ENCODE results near the gene C1orf21. TPM values are rescaled to one million over a fixed set of nuclear protein-coding genes. Genes with fewer than 3 reads are reported as not detected.

C1orf21 gene
- polyA plus RNA-seq, 3 donors, result 0.23 to 1.1 (median 0.28) TPM

- no peaks in the 10 kb centered on the region for H3K36me3 Mint-ChIP-seq
- no peak overlapping the region for H3K4me3 Mint-ChIP-seq
- peaks cover 15% of the 10 kb centered on the region for H3K4me1 Mint-ChIP-seq
- no peaks in the 10 kb centered on the region for H3K9me3 ChIP-seq (replicated peaks in 1 of 2; ENCODE audit: control insufficient read depth in 1 of 2, insufficient read depth in 1 of 2, low read length in 2 of 2)
- no peak for TF ChIP-seq CTCF (IDR thresholded peaks at IDR 0.05)
- H3K4me1 ChIP-seq (ENCODE audit: control insufficient read depth in 1 of 2, insufficient read depth in 2 of 2, low read length in 2 of 2), result peaks cover 0 to 5% of the 10 kb centered on the region in 2 donors
- H2AFZ ChIP-seq (ENCODE audit: insufficient read depth, low read depth, low read length, poor library complexity, severe bottlenecking), result no peak overlapping the region
- H4K20me1 ChIP-seq (ENCODE audit: insufficient read depth, low read length), result no peaks in the 10 kb centered on the region
- no peak overlapping the region for H3K27ac ChIP-seq (ENCODE audit: low read depth in 1 of 2, low read length in 2 of 2)
- H3K9ac ChIP-seq (ENCODE audit: insufficient read depth, low read length, poor library complexity, severe bottlenecking), result no peak overlapping the region
- intact Hi-C loops (cut with micrococcal nuclease), result no loop called here
- DNase-seq, result no peak
- H3K27me3 Mint-ChIP-seq (ENCODE audit: low read depth in 3 of 3), result peaks cover 0 to 1% (median 0%) of the 10 kb centered on the region in 3 donors
- no peak overlapping the region for H3K4me2 ChIP-seq (replicated peaks; ENCODE audit: extremely low read depth, low read length, poor library complexity, severe bottlenecking)
- no peak overlapping the region for H3K4me3 ChIP-seq (replicated peaks in 1 of 3; ENCODE audit: low read depth in 2 of 3, low read length in 3 of 3)
- peak overlapping the region in 1 of 7 donors; percentile 13 for H3K27ac Mint-ChIP-seq
- no peaks in the 10 kb centered on the region for H3K9me3 Mint-ChIP-seq
- no peaks in the 10 kb centered on the region for H3K27me3 ChIP-seq (ENCODE audit: control insufficient read depth in 2 of 2, insufficient read depth in 2 of 2, low read length in 2 of 2)
- 100% methylated on average over 1 of the region's 4 CpGs for WGBS (ENCODE audit: insufficient coverage)
- no peaks in the 10 kb centered on the region for H3K79me2 ChIP-seq (ENCODE audit: insufficient read depth, low read length)
- no peaks in the 10 kb centered on the region for H3K36me3 ChIP-seq (replicated peaks in 1 of 2; ENCODE audit: control insufficient read depth in 1 of 2, insufficient read depth in 2 of 2, low read length in 2 of 2)
Observed at GRCh38 chr1:184623404-184623803, 236.6 kb downstream of the C1orf21 start.

- TF ChIP-seq CTCF (IDR thresholded peaks at IDR 0.05), result no peak
- no peak overlapping the region for H3K4me2 ChIP-seq (replicated peaks; ENCODE audit: extremely low read depth, low read length, poor library complexity, severe bottlenecking)
- no peaks in the 10 kb centered on the region for H4K20me1 ChIP-seq (ENCODE audit: insufficient read depth, low read length)
- intact Hi-C loops (cut with micrococcal nuclease), result no loop called here
- H3K27me3 ChIP-seq (ENCODE audit: control insufficient read depth in 2 of 2, insufficient read depth in 2 of 2, low read length in 2 of 2), result no peaks in the 10 kb centered on the region
- DNase-seq, result no peak
- H3K9me3 ChIP-seq (replicated peaks in 1 of 2; ENCODE audit: control insufficient read depth in 1 of 2, insufficient read depth in 1 of 2, low read length in 2 of 2), result no peaks in the 10 kb centered on the region
- H3K36me3 Mint-ChIP-seq, result no peaks in the 10 kb centered on the region
- no peak overlapping the region for H3K27ac ChIP-seq (ENCODE audit: low read depth in 1 of 2, low read length in 2 of 2)
- peaks cover 2 to 6% of the 10 kb centered on the region in 2 donors for H3K4me1 ChIP-seq (ENCODE audit: control insufficient read depth in 1 of 2, insufficient read depth in 2 of 2, low read length in 2 of 2)
- H3K4me1 Mint-ChIP-seq, result peaks cover 17% of the 10 kb centered on the region
- no peaks in the 10 kb centered on the region for H3K9me3 Mint-ChIP-seq
- no peaks in the 10 kb centered on the region for H3K79me2 ChIP-seq (ENCODE audit: insufficient read depth, low read length)
- no peak overlapping the region for H3K27ac Mint-ChIP-seq
- H3K36me3 ChIP-seq (replicated peaks in 1 of 2; ENCODE audit: control insufficient read depth in 1 of 2, insufficient read depth in 2 of 2, low read length in 2 of 2), result no peaks in the 10 kb centered on the region
- H3K27me3 Mint-ChIP-seq (ENCODE audit: low read depth in 3 of 3), result peaks cover 0 to 1% (median 0%) of the 10 kb centered on the region in 3 donors
- no peak overlapping the region for H2AFZ ChIP-seq (ENCODE audit: insufficient read depth, low read depth, low read length, poor library complexity, severe bottlenecking)
- WGBS (ENCODE audit: insufficient coverage), result 86% methylated on average over 1 of the region's 2 CpGs
- no peak overlapping the region for H3K4me3 ChIP-seq (replicated peaks in 1 of 3; ENCODE audit: low read depth in 2 of 3, low read length in 3 of 3)
- H3K9ac ChIP-seq (ENCODE audit: insufficient read depth, low read length, poor library complexity, severe bottlenecking), result no peak overlapping the region
- no peak overlapping the region for H3K4me3 Mint-ChIP-seq
Observed at GRCh38 chr1:184624051-184624450, 237.2 kb downstream of the C1orf21 start.
